ENCODE measurements around the gene KRTAP6-1. TPM values are rescaled to one million over a fixed set of nuclear protein-coding genes. Genes with fewer than 3 reads are reported as not detected.

Gene KRTAP6-1, protein sequence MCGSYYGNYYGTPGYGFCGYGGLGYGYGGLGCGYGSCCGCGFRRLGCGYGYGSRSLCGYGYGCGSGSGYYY
- total RNA-seq: not detected
- polyA plus RNA-seq (2013, experiment 1 of 2): not detected
- polyA plus RNA-seq (2013, experiment 2 of 2): not detected
- long read RNA-seq, experiment 1: 0 reads
- long read RNA-seq, experiment 2: 0 reads
- long read RNA-seq, experiment 3: 0 reads
- long read RNA-seq, experiment 4: 0 reads

DNA sequence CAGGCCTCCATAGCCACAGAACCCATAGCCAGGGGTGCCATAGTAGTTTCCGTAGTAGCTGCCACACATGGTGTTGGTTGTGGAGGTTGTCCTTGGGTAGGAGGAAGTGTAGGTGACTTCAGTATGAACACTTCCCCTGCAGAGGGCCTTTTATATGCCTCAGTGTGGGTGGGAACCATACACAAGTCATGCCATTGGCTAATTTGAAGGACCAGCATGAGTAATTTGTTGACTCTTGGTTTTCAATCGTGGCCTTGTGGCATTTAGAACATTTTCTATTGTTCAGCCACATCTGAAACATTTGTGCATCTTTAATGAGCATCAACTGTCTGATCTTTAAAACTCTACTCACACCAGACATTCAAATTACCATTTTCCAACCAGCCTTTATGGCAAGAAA, at the start of gene KRTAP6-1:
TSS of gene KRTAP6-1 (minus strand) at position 95 of the 400 bp plus-strand sequence. CDS start at position 69, 26 bp downstream.
- no peaks in the 10 kb centered on the region for H3K36me3 Mint-ChIP-seq (ENCODE audit: low read depth)
- H3K9me3 ChIP-seq (ENCODE audit: control insufficient read depth, low read length): no peaks in the 10 kb centered on the region
- no peak for DNase-seq
- H3K36me3 ChIP-seq (ENCODE audit: control insufficient read depth, insufficient read depth, low read length): no peaks in the 10 kb centered on the region
- WGBS, 2 experiments (ENCODE audit: insufficient coverage in 1 of 2, insufficient read length in 1 of 2): 82 to 87% methylated on average over 1 to 2 of the region's 2 CpGs
- no peak within 1 kb of the TSS for H3K27ac ChIP-seq (ENCODE audit: low read depth, low read length)
- no peak within 1 kb of the TSS for H3K4me3 Mint-ChIP-seq
- peaks cover 36% of the 10 kb centered on the region for H3K9me3 Mint-ChIP-seq
- no peaks in the 10 kb centered on the region for H3K27me3 ChIP-seq (ENCODE audit: control insufficient read depth, insufficient read depth, low read length, poor library complexity, severe bottlenecking)
- TF ChIP-seq, protein P1, sequence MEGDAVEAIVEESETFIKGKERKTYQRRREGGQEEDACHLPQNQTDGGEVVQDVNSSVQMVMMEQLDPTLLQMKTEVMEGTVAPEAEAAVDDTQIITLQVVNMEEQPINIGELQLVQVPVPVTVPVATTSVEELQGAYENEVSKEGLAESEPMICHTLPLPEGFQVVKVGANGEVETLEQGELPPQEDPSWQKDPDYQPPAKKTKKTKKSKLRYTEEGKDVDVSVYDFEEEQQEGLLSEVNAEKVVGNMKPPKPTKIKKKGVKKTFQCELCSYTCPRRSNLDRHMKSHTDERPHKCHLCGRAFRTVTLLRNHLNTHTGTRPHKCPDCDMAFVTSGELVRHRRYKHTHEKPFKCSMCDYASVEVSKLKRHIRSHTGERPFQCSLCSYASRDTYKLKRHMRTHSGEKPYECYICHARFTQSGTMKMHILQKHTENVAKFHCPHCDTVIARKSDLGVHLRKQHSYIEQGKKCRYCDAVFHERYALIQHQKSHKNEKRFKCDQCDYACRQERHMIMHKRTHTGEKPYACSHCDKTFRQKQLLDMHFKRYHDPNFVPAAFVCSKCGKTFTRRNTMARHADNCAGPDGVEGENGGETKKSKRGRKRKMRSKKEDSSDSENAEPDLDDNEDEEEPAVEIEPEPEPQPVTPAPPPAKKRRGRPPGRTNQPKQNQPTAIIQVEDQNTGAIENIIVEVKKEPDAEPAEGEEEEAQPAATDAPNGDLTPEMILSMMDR (conservative IDR thresholded peaks at IDR 0.05): no peak
- H3K9ac ChIP-seq (ENCODE audit: extremely low read depth, low read length, poor library complexity, severe bottlenecking): no peak within 1 kb of the TSS
- H3K27me3 Mint-ChIP-seq (ENCODE audit: insufficient read depth): no peaks in the 10 kb centered on the region
- H3K4me1 Mint-ChIP-seq: no peaks in the 10 kb centered on the region
- H3K27ac Mint-ChIP-seq: no peak within 1 kb of the TSS
- no peaks in the 10 kb centered on the region for H3K4me1 ChIP-seq (ENCODE audit: control insufficient read depth, insufficient read depth, low read length)
- H3K4me3 ChIP-seq (ENCODE audit: low read length): no peak within 1 kb of the TSS

DNA sequence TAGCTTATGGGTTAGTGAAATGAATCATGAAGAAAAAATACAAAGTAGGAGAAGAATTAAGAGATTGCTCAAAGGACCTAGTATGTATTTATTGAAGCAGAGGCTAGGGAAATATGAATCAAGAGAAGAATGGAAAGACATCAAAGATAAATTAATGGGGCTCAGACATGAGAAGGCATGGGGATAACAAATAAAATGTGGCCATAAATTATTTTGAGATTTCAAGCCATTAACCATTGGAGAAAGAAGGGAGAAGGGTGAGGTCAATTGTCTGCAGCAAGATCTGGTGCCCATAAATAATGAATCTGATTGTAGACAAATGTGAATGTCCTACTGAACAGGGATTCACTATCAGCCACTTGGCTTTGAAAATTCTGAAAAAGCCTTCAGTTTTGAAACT, 39.2 kb upstream of the KRTAP6-1 start:
- Mint-ChIP-seq H3K4me1 (no peaks in the 10 kb centered on the region), H3K36me3 (ENCODE audit: low read depth) (no peaks in the 10 kb centered on the region), H3K27me3 (ENCODE audit: insufficient read depth) (no peaks in the 10 kb centered on the region), H3K27ac (no peak overlapping the region), H3K9me3 (peaks cover 27% of the 10 kb centered on the region), H3K4me3 (no peak overlapping the region)
- Histone ChIP-seq H3K27me3 (ENCODE audit: control insufficient read depth, insufficient read depth, low read length, poor library complexity, severe bottlenecking) (peaks cover 5% of the 10 kb centered on the region), H3K9ac (ENCODE audit: extremely low read depth, low read length, poor library complexity, severe bottlenecking) (no peak overlapping the region), H3K27ac (ENCODE audit: low read depth, low read length) (no peak overlapping the region), H3K36me3 (ENCODE audit: control insufficient read depth, insufficient read depth, low read length) (no peaks in the 10 kb centered on the region), H3K9me3 (ENCODE audit: control insufficient read depth, low read length) (no peaks in the 10 kb centered on the region), H3K4me1 (ENCODE audit: control insufficient read depth, insufficient read depth, low read length) (no peaks in the 10 kb centered on the region), H3K4me3 (ENCODE audit: low read length) (no peak overlapping the region)
- DNase-seq: no peak
- TF ChIP-seq, protein P1 (conservative IDR thresholded peaks at IDR 0.05): no peak

DNA sequence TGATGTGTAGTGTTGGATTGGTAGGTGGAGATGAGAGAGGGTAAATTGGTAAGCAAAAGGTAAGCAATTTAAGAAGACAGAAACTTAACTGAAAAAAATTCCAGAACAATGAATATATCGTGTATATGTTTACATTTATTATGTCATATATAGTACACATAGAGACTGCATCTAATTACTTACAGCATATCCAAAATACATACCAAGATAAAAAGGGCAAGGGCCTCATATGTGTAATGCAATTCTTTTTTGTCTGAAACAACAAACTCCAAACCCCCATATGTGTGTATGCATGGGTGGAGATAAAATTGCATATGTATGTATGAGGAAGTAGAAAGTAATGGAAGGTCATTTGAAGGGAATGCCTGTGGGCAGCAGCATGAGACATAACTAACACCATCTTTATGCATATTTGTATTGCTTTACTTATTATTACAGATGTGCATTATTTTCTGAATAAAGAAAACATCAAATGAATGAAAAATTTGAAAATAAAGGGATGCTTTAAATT, 33.2 kb upstream of the KRTAP6-1 start:
- H3K9ac ChIP-seq (ENCODE audit: extremely low read depth, low read length, poor library complexity, severe bottlenecking): no peak overlapping the region
- H3K27ac Mint-ChIP-seq: no peak overlapping the region
- peaks cover 43% of the 10 kb centered on the region for H3K9me3 Mint-ChIP-seq
- H3K4me1 ChIP-seq (ENCODE audit: control insufficient read depth, insufficient read depth, low read length): no peaks in the 10 kb centered on the region
- TF ChIP-seq, protein P1 (conservative IDR thresholded peaks at IDR 0.05): no peak
- no peaks in the 10 kb centered on the region for H3K36me3 Mint-ChIP-seq (ENCODE audit: low read depth)
- H3K4me1 Mint-ChIP-seq: no peaks in the 10 kb centered on the region
- peaks cover 5% of the 10 kb centered on the region for H3K27me3 ChIP-seq (ENCODE audit: control insufficient read depth, insufficient read depth, low read length, poor library complexity, severe bottlenecking)
- no peaks in the 10 kb centered on the region for H3K36me3 ChIP-seq (ENCODE audit: control insufficient read depth, insufficient read depth, low read length)
- H3K4me3 Mint-ChIP-seq: no peak overlapping the region
- WGBS, 2 experiments (ENCODE audit: insufficient coverage in 1 of 2, insufficient read length in 1 of 2): no CpG with 5 or more reads among the region's 1 CpG
- H3K9me3 ChIP-seq (ENCODE audit: control insufficient read depth, low read length): no peaks in the 10 kb centered on the region
- no peak overlapping the region for H3K27ac ChIP-seq (ENCODE audit: low read depth, low read length)
- H3K27me3 Mint-ChIP-seq (ENCODE audit: insufficient read depth): no peaks in the 10 kb centered on the region
- DNase-seq: no peak
- H3K4me3 ChIP-seq (ENCODE audit: low read length): no peak overlapping the region
